A673 (cell line): ENCODE results near the gene PFDN4.

Experiments used
- CTCF ChIP-seq: fragments of 300-800, 200-600 bp; sonication (generic); conservative IDR thresholded peaks from 2 replicates; pipeline ENCODE4 v1.5.1; 2017; ENCODE audit warnings: low read depth, mild to moderate bottlenecking, antibody characterized with exemption, low read length, moderate library complexity, mixed read lengths
- EZH2 ChIP-seq: fragments of 200-600 bp; sonication (generic); IDR thresholded peaks from 2 replicates; pipeline ENCODE4 v1.6.1; 2017; ENCODE audit warnings: borderline replicate concordance, low read depth, mild to moderate bottlenecking, mixed read lengths, antibody characterized with exemption, low read length; ENCODE audit not compliant: poor library complexity, severe bottlenecking

DNA sequence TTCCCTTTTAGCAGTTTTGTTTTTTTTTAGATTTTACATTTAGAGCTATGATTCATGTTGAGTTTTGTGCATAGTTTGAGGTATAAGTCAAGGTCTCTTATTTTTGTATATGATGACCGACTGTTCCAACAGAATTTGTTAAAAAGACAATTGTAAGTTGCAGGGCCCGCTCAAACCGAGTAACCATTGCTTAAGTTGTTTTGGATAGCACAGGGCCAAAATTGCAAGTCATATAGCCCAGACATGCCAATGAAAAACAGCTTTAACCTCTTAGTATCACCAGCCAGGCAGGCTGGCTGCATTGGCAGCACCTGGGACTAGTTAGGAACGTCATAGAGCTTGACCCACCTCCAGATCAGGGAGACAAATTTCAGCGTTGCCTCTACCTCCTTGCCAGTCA is 47.3 kb downstream of the PFDN4 start:
- TF ChIP-seq CTCF (no peak), EZH2 (no peak)
